ENCODE measurements around the gene MC2R. TPM values are rescaled to one million over a fixed set of nuclear protein-coding genes. Genes with fewer than 3 reads are reported as not detected.

Gene MC2R
- total and polyA plus RNA-seq, 2 donors = 0.05 to 0.18 TPM

- DNase-seq (ENCODE audit: low read depth in 6 of 9, low spot score in 9 of 9) = no peak
- H3K27me3 ChIP-seq (ENCODE audit: control insufficient read depth in 2 of 2, insufficient read depth in 1 of 2, low read length in 1 of 2) = no peaks in the 10 kb centered on the region
- 91% methylated on average over 4 of the region's 4 CpGs for WGBS
- no peaks in the 10 kb centered on the region for H3K9me3 ChIP-seq (ENCODE audit: control insufficient read depth in 2 of 2, insufficient read depth in 1 of 2, low read length in 1 of 2)
- no peak overlapping the region for H3K4me3 ChIP-seq (ENCODE audit: low read length in 2 of 2)
- H3K4me1 ChIP-seq (ENCODE audit: control insufficient read depth in 2 of 2, insufficient read depth in 2 of 2, low read length in 2 of 2) = no peaks in the 10 kb centered on the region
- no peaks in the 10 kb centered on the region for H3K36me3 ChIP-seq (ENCODE audit: control insufficient read depth in 2 of 2, insufficient read depth in 2 of 2, low read length in 1 of 2)
- H3K27ac ChIP-seq (ENCODE audit: low read depth in 1 of 2, low read length in 1 of 2) = no peak overlapping the region
Measured at GRCh38 chr18:13909141-13909940, 6.0 kb downstream of the MC2R start.

- Histone ChIP-seq H3K9me3 (ENCODE audit: control insufficient read depth in 2 of 2, insufficient read depth in 1 of 2, low read length in 1 of 2) (no peaks in the 10 kb centered on the region), H3K4me3 (ENCODE audit: low read length in 2 of 2) (no peak overlapping the region), H3K36me3 (ENCODE audit: control insufficient read depth in 2 of 2, insufficient read depth in 2 of 2, low read length in 1 of 2) (no peaks in the 10 kb centered on the region), H3K4me1 (ENCODE audit: control insufficient read depth in 2 of 2, insufficient read depth in 2 of 2, low read length in 2 of 2) (no peaks in the 10 kb centered on the region), H3K27me3 (ENCODE audit: control insufficient read depth in 2 of 2, insufficient read depth in 1 of 2, low read length in 1 of 2) (no peaks in the 10 kb centered on the region), H3K27ac (ENCODE audit: low read depth in 1 of 2, low read length in 1 of 2) (no peak overlapping the region)
- no peak for DNase-seq (ENCODE audit: low read depth in 6 of 9, low spot score in 9 of 9)
- WGBS = 78% methylated on average over 1 of the region's 1 CpG
Measured at GRCh38 chr18:13900633-13901032, 14.7 kb downstream of the MC2R start.

- Histone ChIP-seq H3K27ac (ENCODE audit: low read depth in 1 of 2, low read length in 1 of 2) (no peak overlapping the region), H3K36me3 (ENCODE audit: control insufficient read depth in 2 of 2, insufficient read depth in 2 of 2, low read length in 1 of 2) (no peaks in the 10 kb centered on the region), H3K27me3 (ENCODE audit: control insufficient read depth in 2 of 2, insufficient read depth in 1 of 2, low read length in 1 of 2) (no peaks in the 10 kb centered on the region), H3K4me1 (ENCODE audit: control insufficient read depth in 2 of 2, insufficient read depth in 2 of 2, low read length in 2 of 2) (no peaks in the 10 kb centered on the region), H3K9me3 (ENCODE audit: control insufficient read depth in 2 of 2, insufficient read depth in 1 of 2, low read length in 1 of 2) (no peaks in the 10 kb centered on the region), H3K4me3 (ENCODE audit: low read length in 2 of 2) (no peak overlapping the region)
- no peak for DNase-seq (ENCODE audit: low read depth in 6 of 9, low spot score in 9 of 9)
- 74% methylated on average over 6 of the region's 6 CpGs for WGBS
Measured at GRCh38 chr18:13895505-13896033, 19.8 kb downstream of the MC2R start.

GRCh38 chr18:13894531-13894930 is 20.8 kb downstream of the MC2R start:
- WGBS = 93% methylated on average over 5 of the region's 5 CpGs

GRCh38 chr18:13893418-13893760 is 21.9 kb downstream of the MC2R start:
- 53% methylated on average over 3 of the region's 3 CpGs for WGBS
- H3K9me3 ChIP-seq (ENCODE audit: control insufficient read depth in 2 of 2, insufficient read depth in 1 of 2, low read length in 1 of 2) = no peaks in the 10 kb centered on the region
- H3K27ac ChIP-seq (ENCODE audit: low read depth in 1 of 2, low read length in 1 of 2) = no peak overlapping the region
- H3K4me3 ChIP-seq (ENCODE audit: low read length in 2 of 2) = no peak overlapping the region
- no peaks in the 10 kb centered on the region for H3K36me3 ChIP-seq (ENCODE audit: control insufficient read depth in 2 of 2, insufficient read depth in 2 of 2, low read length in 1 of 2)
- DNase-seq (ENCODE audit: low read depth in 6 of 9, low spot score in 9 of 9) = no peak
- H3K27me3 ChIP-seq (ENCODE audit: control insufficient read depth in 2 of 2, insufficient read depth in 1 of 2, low read length in 1 of 2) = no peaks in the 10 kb centered on the region
- no peaks in the 10 kb centered on the region for H3K4me1 ChIP-seq (ENCODE audit: control insufficient read depth in 2 of 2, insufficient read depth in 2 of 2, low read length in 2 of 2)

More at GRCh38 chr18:13894531-13894930, 20.8 kb downstream of the MC2R start:
- H3K27me3 ChIP-seq (ENCODE audit: control insufficient read depth in 2 of 2, insufficient read depth in 1 of 2, low read length in 1 of 2) = no peaks in the 10 kb centered on the region
- no peak overlapping the region for H3K27ac ChIP-seq (ENCODE audit: low read depth in 1 of 2, low read length in 1 of 2)
- no peak overlapping the region for H3K4me3 ChIP-seq (ENCODE audit: low read length in 2 of 2)
- no peaks in the 10 kb centered on the region for H3K36me3 ChIP-seq (ENCODE audit: control insufficient read depth in 2 of 2, insufficient read depth in 2 of 2, low read length in 1 of 2)
- no peaks in the 10 kb centered on the region for H3K9me3 ChIP-seq (ENCODE audit: control insufficient read depth in 2 of 2, insufficient read depth in 1 of 2, low read length in 1 of 2)
- no peak for DNase-seq (ENCODE audit: low read depth in 6 of 9, low spot score in 9 of 9)
- H3K4me1 ChIP-seq (ENCODE audit: control insufficient read depth in 2 of 2, insufficient read depth in 2 of 2, low read length in 2 of 2) = no peaks in the 10 kb centered on the region

GRCh38 chr18:13892098-13892497 is 23.2 kb downstream of the MC2R start:
- no peak overlapping the region for H3K4me3 ChIP-seq (ENCODE audit: low read length in 2 of 2)
- DNase-seq (ENCODE audit: low read depth in 6 of 9, low spot score in 9 of 9) = no peak
- no peaks in the 10 kb centered on the region for H3K27me3 ChIP-seq (ENCODE audit: control insufficient read depth in 2 of 2, insufficient read depth in 1 of 2, low read length in 1 of 2)
- no peak overlapping the region for H3K27ac ChIP-seq (ENCODE audit: low read depth in 1 of 2, low read length in 1 of 2)
- WGBS = 88% methylated on average over 5 of the region's 5 CpGs
- no peaks in the 10 kb centered on the region for H3K36me3 ChIP-seq (ENCODE audit: control insufficient read depth in 2 of 2, insufficient read depth in 2 of 2, low read length in 1 of 2)
- H3K9me3 ChIP-seq (ENCODE audit: control insufficient read depth in 2 of 2, insufficient read depth in 1 of 2, low read length in 1 of 2) = no peaks in the 10 kb centered on the region
- H3K4me1 ChIP-seq (ENCODE audit: control insufficient read depth in 2 of 2, insufficient read depth in 2 of 2, low read length in 2 of 2) = no peaks in the 10 kb centered on the region

- WGBS = 74% methylated on average over 8 of the region's 8 CpGs
Measured at GRCh38 chr18:13890761-13891361, 24.5 kb downstream of the MC2R start.

GRCh38 chr18:13889671-13890070 is 25.7 kb downstream of the MC2R start:
- 89% methylated on average over 2 of the region's 2 CpGs for WGBS
- no peaks in the 10 kb centered on the region for H3K36me3 ChIP-seq (ENCODE audit: control insufficient read depth in 2 of 2, insufficient read depth in 2 of 2, low read length in 1 of 2)
- H3K27ac ChIP-seq (ENCODE audit: low read depth in 1 of 2, low read length in 1 of 2) = no peak overlapping the region
- H3K9me3 ChIP-seq (ENCODE audit: control insufficient read depth in 2 of 2, insufficient read depth in 1 of 2, low read length in 1 of 2) = no peaks in the 10 kb centered on the region
- DNase-seq (ENCODE audit: low read depth in 6 of 9, low spot score in 9 of 9) = no peak
- H3K27me3 ChIP-seq (ENCODE audit: control insufficient read depth in 2 of 2, insufficient read depth in 1 of 2, low read length in 1 of 2) = no peaks in the 10 kb centered on the region
- no peaks in the 10 kb centered on the region for H3K4me1 ChIP-seq (ENCODE audit: control insufficient read depth in 2 of 2, insufficient read depth in 2 of 2, low read length in 2 of 2)
- H3K4me3 ChIP-seq (ENCODE audit: low read length in 2 of 2) = no peak overlapping the region

More at GRCh38 chr18:13890761-13891361, 24.5 kb downstream of the MC2R start:
- no peak for DNase-seq (ENCODE audit: low read depth in 6 of 9, low spot score in 9 of 9)
- Histone ChIP-seq H3K9me3 (ENCODE audit: control insufficient read depth in 2 of 2, insufficient read depth in 1 of 2, low read length in 1 of 2) (no peaks in the 10 kb centered on the region), H3K4me1 (ENCODE audit: control insufficient read depth in 2 of 2, insufficient read depth in 2 of 2, low read length in 2 of 2) (no peaks in the 10 kb centered on the region), H3K27me3 (ENCODE audit: control insufficient read depth in 2 of 2, insufficient read depth in 1 of 2, low read length in 1 of 2) (no peaks in the 10 kb centered on the region), H3K36me3 (ENCODE audit: control insufficient read depth in 2 of 2, insufficient read depth in 2 of 2, low read length in 1 of 2) (no peaks in the 10 kb centered on the region), H3K4me3 (ENCODE audit: low read length in 2 of 2) (no peak overlapping the region), H3K27ac (ENCODE audit: low read depth in 1 of 2, low read length in 1 of 2) (no peak overlapping the region)

- no peak overlapping the region for H3K27ac ChIP-seq (ENCODE audit: low read depth in 1 of 2, low read length in 1 of 2)
- no peak overlapping the region for H3K4me3 ChIP-seq (ENCODE audit: low read length in 2 of 2)
- H3K36me3 ChIP-seq (ENCODE audit: control insufficient read depth in 2 of 2, insufficient read depth in 2 of 2, low read length in 1 of 2) = no peaks in the 10 kb centered on the region
- H3K9me3 ChIP-seq (ENCODE audit: control insufficient read depth in 2 of 2, insufficient read depth in 1 of 2, low read length in 1 of 2) = no peaks in the 10 kb centered on the region
- no peak for DNase-seq (ENCODE audit: low read depth in 6 of 9, low spot score in 9 of 9)
- H3K4me1 ChIP-seq (ENCODE audit: control insufficient read depth in 2 of 2, insufficient read depth in 2 of 2, low read length in 2 of 2) = no peaks in the 10 kb centered on the region
- H3K27me3 ChIP-seq (ENCODE audit: control insufficient read depth in 2 of 2, insufficient read depth in 1 of 2, low read length in 1 of 2) = no peaks in the 10 kb centered on the region
- WGBS = 71% methylated on average over 5 of the region's 5 CpGs
Measured at GRCh38 chr18:13888191-13888716, 27.1 kb downstream of the MC2R start.
